ENCODE data around the gene IDH3G. TPM values are rescaled to one million over a fixed set of nuclear protein-coding genes. Genes with fewer than 3 reads are reported as not detected.

Gene IDH3G
- polyA plus RNA-seq, 1 donor (not counting 4 experiments of a cell fraction or from before 2014, with no cell fraction given): 44.7 TPM

GRCh38 chrX:153736871-153737441 lies 57.2 kb downstream of the IDH3G start:
- H3K4me1 ChIP-seq (ENCODE audit: control insufficient read depth, extremely low read depth, insufficient read depth, low read length): peaks cover 14% of the 10 kb centered on the region
- H3K36me3 ChIP-seq (ENCODE audit: control insufficient read depth in 2 of 2, extremely low read depth in 1 of 2, insufficient read depth in 2 of 2, low read length in 2 of 2): no peaks in the 10 kb centered on the region
- no peak overlapping the region for H3K27ac ChIP-seq (ENCODE audit: control insufficient read depth, insufficient read depth, low read length)
- DNase-seq (ENCODE audit: low read depth, low spot score): no peak
- TF ChIP-seq CTCF (optimal IDR thresholded peaks at IDR 0.05 in 1 of 3, IDR thresholded peaks at IDR 0.05 in 1 of 3, conservative IDR thresholded peaks at IDR 0.05 in 1 of 3; ENCODE audit: extremely low read depth in 1 of 3, insufficient read depth in 2 of 3, low read length in 3 of 3): no peak
- no peak for TF ChIP-seq EZH2 (IDR thresholded peaks at IDR 0.05; ENCODE audit: low read length)
- no peak for FAIRE-seq
- no peak overlapping the region for H2AFZ ChIP-seq (ENCODE audit: control insufficient read depth, low read length)
- no peak overlapping the region for H3K9ac ChIP-seq (ENCODE audit: control insufficient read depth, extremely low read depth, insufficient read depth, low read length)
- H3K27me3 ChIP-seq (ENCODE audit: control insufficient read depth, extremely low read depth, insufficient read depth, low read length): no peaks in the 10 kb centered on the region
- dilution Hi-C loops (cut with MboI; ENCODE audit: extremely low pct_ligation_motif_present, low sequenced_read_pairs): no loop called here
- H3K4me2 ChIP-seq (ENCODE audit: control insufficient read depth, extremely low read depth, insufficient read depth, low read depth, low read length): no peak overlapping the region
- H3K9me1 ChIP-seq (ENCODE audit: control insufficient read depth, extremely low read depth, insufficient read depth, low read length): no peaks in the 10 kb centered on the region
- no peaks in the 10 kb centered on the region for H3K79me2 ChIP-seq (ENCODE audit: control insufficient read depth, insufficient read depth, low read length)
- no peaks in the 10 kb centered on the region for H3K9me3 ChIP-seq (ENCODE audit: control insufficient read depth, low read depth, low read length)
- H4K20me1 ChIP-seq (ENCODE audit: control insufficient read depth, extremely low read depth, insufficient read depth, low read length): no peaks in the 10 kb centered on the region
- H3K4me3 ChIP-seq (ENCODE audit: control insufficient read depth in 2 of 3, extremely low read depth in 1 of 3, insufficient read depth in 2 of 3, low read depth in 1 of 3, low read length in 3 of 3): no peak overlapping the region

- Histone ChIP-seq H3K9ac (ENCODE audit: control insufficient read depth, extremely low read depth, insufficient read depth, low read length) (no peak overlapping the region), H3K79me2 (ENCODE audit: control insufficient read depth, insufficient read depth, low read length) (no peaks in the 10 kb centered on the region), H3K9me1 (ENCODE audit: control insufficient read depth, extremely low read depth, insufficient read depth, low read length) (no peaks in the 10 kb centered on the region), H2AFZ (ENCODE audit: control insufficient read depth, low read length) (no peak overlapping the region), H3K4me2 (ENCODE audit: control insufficient read depth, extremely low read depth, insufficient read depth, low read depth, low read length) (no peak overlapping the region), H3K36me3 (ENCODE audit: control insufficient read depth in 2 of 2, extremely low read depth in 1 of 2, insufficient read depth in 2 of 2, low read length in 2 of 2) (no peaks in the 10 kb centered on the region), H3K9me3 (ENCODE audit: control insufficient read depth, low read depth, low read length) (no peaks in the 10 kb centered on the region), H3K4me1 (ENCODE audit: control insufficient read depth, extremely low read depth, insufficient read depth, low read length) (peaks cover 16% of the 10 kb centered on the region), H3K27ac (ENCODE audit: control insufficient read depth, insufficient read depth, low read length) (no peak overlapping the region), H4K20me1 (ENCODE audit: control insufficient read depth, extremely low read depth, insufficient read depth, low read length) (no peaks in the 10 kb centered on the region), H3K4me3 (ENCODE audit: control insufficient read depth in 2 of 3, extremely low read depth in 1 of 3, insufficient read depth in 2 of 3, low read depth in 1 of 3, low read length in 3 of 3) (no peak overlapping the region), H3K27me3 (ENCODE audit: control insufficient read depth, extremely low read depth, insufficient read depth, low read length) (no peaks in the 10 kb centered on the region)
- dilution Hi-C loops (cut with MboI; ENCODE audit: extremely low pct_ligation_motif_present, low sequenced_read_pairs): no loop called here
- DNase-seq (ENCODE audit: low read depth, low spot score) (no peak), FAIRE-seq (no peak)
- TF ChIP-seq EZH2 (IDR thresholded peaks at IDR 0.05; ENCODE audit: low read length) (no peak), CTCF (optimal IDR thresholded peaks at IDR 0.05 in 1 of 3, IDR thresholded peaks at IDR 0.05 in 1 of 3, conservative IDR thresholded peaks at IDR 0.05 in 1 of 3; ENCODE audit: extremely low read depth in 1 of 3, insufficient read depth in 2 of 3, low read length in 3 of 3) (no peak)
Observed at GRCh38 chrX:153736071-153736820, 57.9 kb downstream of the IDH3G start.

Other genes with a start within 250 kb of the IDH3G start
- 31.1 to 36.4 TPM (median 33.5 TPM) in 3 replicates for gene CCNQ, start 195.2 kb downstream of the IDH3G start, polyA plus RNA-seq
- gene DUSP9, start 147.2 kb downstream of the IDH3G start, polyA plus RNA-seq: 0.47 to 0.57 TPM (median 0.50 TPM) in 3 replicates
- 0.05 to 0.37 TPM (median 0.24 TPM) in 3 replicates for gene PNCK, start 120.6 kb downstream of the IDH3G start, polyA plus RNA-seq
- 33.6 to 56.7 TPM (median 56.1 TPM) in 3 replicates for gene SLC6A8, start 106.4 kb downstream of the IDH3G start, polyA plus RNA-seq
- 260 to 267 TPM (median 262 TPM) in 3 replicates for gene BCAP31, start 70.0 kb downstream of the IDH3G start, polyA plus RNA-seq
- 0.81 to 2.0 TPM (median 0.86 TPM) in 3 replicates for gene ABCD1, start 69.5 kb downstream of the IDH3G start, polyA plus RNA-seq
- gene PLXNB3, start 30.1 kb downstream of the IDH3G start, polyA plus RNA-seq: 7.2 to 14.4 TPM (median 8.6 TPM) in 3 replicates
- 0.08 to 0.21 TPM (median 0.10 TPM) in 3 replicates for gene SRPK3, start 13.3 kb downstream of the IDH3G start, polyA plus RNA-seq
- gene SSR4, start 293 bp upstream of the IDH3G start, polyA plus RNA-seq: 187 to 320 TPM (median 209 TPM) in 3 replicates
- 0.05 to 0.35 TPM (median 0.05 TPM) in 3 replicates for gene PDZD4, start 36.2 kb upstream of the IDH3G start, polyA plus RNA-seq
- gene L1CAM, start 91.8 kb upstream of the IDH3G start, polyA plus RNA-seq: 18.2 to 31.1 TPM (median 23.3 TPM) in 3 replicates
- not detected in 3 replicates for gene AVPR2, start 110.3 kb upstream of the IDH3G start, polyA plus RNA-seq
- gene ARHGAP4, start 131.9 kb upstream of the IDH3G start, polyA plus RNA-seq: 0.35 to 0.66 TPM (median 0.55 TPM) in 3 replicates
- 103 to 149 TPM (median 112 TPM) in 3 replicates for gene NAA10, start 140.7 kb upstream of the IDH3G start, polyA plus RNA-seq
- 0.08 to 0.40 TPM (median 0.16 TPM) in 3 replicates for gene RENBP, start 150.3 kb upstream of the IDH3G start, polyA plus RNA-seq
- 2.7 to 7.0 TPM (median 3.0 TPM) in 3 replicates for gene HCFC1, start 177.4 kb upstream of the IDH3G start, polyA plus RNA-seq
- gene TMEM187, start 178.4 kb upstream of the IDH3G start, polyA plus RNA-seq: 6.6 to 13.1 TPM (median 7.5 TPM) in 3 replicates
- gene IRAK1, start 225.5 kb upstream of the IDH3G start, polyA plus RNA-seq: 41.5 to 70.1 TPM (median 65.5 TPM) in 3 replicates